CD14-positive monocyte (primary cell): ENCODE measurements around the gene CNTNAP5. TPM values are rescaled to one million over a fixed set of nuclear protein-coding genes. Genes with fewer than 3 reads are reported as not detected.

Experiments used
- DNase-seq, 3 donors: peaks; one replicate each; pipeline ENCODE4 v3.0.0-alpha.2; 2011 to 2022
- H2AFZ ChIP-seq: 2 replicates; pipeline ENCODE4 v1.6.0; 2012; ENCODE audit warnings: mild to moderate bottlenecking, low read depth, low read length, inconsistent platforms; ENCODE audit not compliant: insufficient read depth, poor library complexity, severe bottlenecking
- H3K27ac ChIP-seq, 2 donors: 1 replicate in 1 of 2; 2 replicates in 1 of 2; pipeline ENCODE4 v1.5.1; 2012 to 2013; ENCODE audit warnings: low read length in 2 of 2, control low read depth in 1 of 2, inconsistent platforms in 1 of 2, low read depth in 1 of 2, mild to moderate bottlenecking in 1 of 2
- H3K27me3 ChIP-seq, 2 donors: one replicate each; pipeline versions ENCODE4 v1.6.0 to v1.6.1; 2011 to 2013; ENCODE audit warnings: low read length in 2 of 2; ENCODE audit not compliant: control insufficient read depth in 2 of 2, insufficient read depth in 2 of 2
- H3K36me3 ChIP-seq, 2 donors: replicated peaks in 1 of 2; 1 replicate in 1 of 2; 2 replicates in 1 of 2; pipeline versions ENCODE4 v1.5.1 to v1.6.1; 2012 to 2013; ENCODE audit warnings: low read length in 2 of 2, control low read depth in 1 of 2, inconsistent platforms in 1 of 2, mild to moderate bottlenecking in 1 of 2; ENCODE audit not compliant: insufficient read depth in 2 of 2, control insufficient read depth in 1 of 2
- H3K4me1 ChIP-seq, 2 donors: 1 replicate in 1 of 2; 2 replicates in 1 of 2; pipeline versions ENCODE4 v1.5.1 to v1.6.1; 2012 to 2013; ENCODE audit warnings: low read length in 2 of 2, control low read depth in 1 of 2, inconsistent platforms in 1 of 2, mild to moderate bottlenecking in 1 of 2, moderate library complexity in 1 of 2; ENCODE audit not compliant: insufficient read depth in 2 of 2, control insufficient read depth in 1 of 2
- H3K4me2 ChIP-seq: replicated peaks from 2 replicates; pipeline ENCODE3; 2012; ENCODE audit warnings: low read length, moderate library complexity, mild to moderate bottlenecking; ENCODE audit not compliant: poor library complexity, severe bottlenecking; ENCODE audit errors: extremely low read depth
- H3K4me3 ChIP-seq, 3 experiments: fragments of 200-600 bp in 1 of 3; sonication (generic) in 1 of 3; replicated peaks in 1 of 3; 1 replicate in 2 of 3; 2 replicates in 1 of 3; pipeline ENCODE4 v1.5.1; 2011 to 2013; ENCODE audit warnings: low read length in 3 of 3, mild to moderate bottlenecking in 3 of 3, control low read depth in 2 of 3, low read depth in 2 of 3, inconsistent platforms in 1 of 3, moderate library complexity in 1 of 3
- H3K79me2 ChIP-seq: 2 replicates; pipeline ENCODE4 v1.6.0; 2012; ENCODE audit warnings: mild to moderate bottlenecking, control low read depth, inconsistent platforms, low read length, moderate library complexity; ENCODE audit not compliant: insufficient read depth
- H3K9ac ChIP-seq: 2 replicates; pipeline ENCODE4 v1.6.0; 2017; ENCODE audit warnings: low read length, mild to moderate bottlenecking; ENCODE audit not compliant: insufficient read depth, poor library complexity, severe bottlenecking
- H3K9me3 ChIP-seq, 2 donors: replicated peaks in 1 of 2; 1 replicate in 1 of 2; 2 replicates in 1 of 2; pipeline versions ENCODE4 v1.5.1 to v1.6.1; 2012 to 2013; ENCODE audit warnings: low read length in 2 of 2, control low read depth in 1 of 2; ENCODE audit not compliant: control insufficient read depth in 1 of 2, insufficient read depth in 1 of 2
- H4K20me1 ChIP-seq: 2 replicates; pipeline ENCODE4 v1.6.0; 2012; ENCODE audit warnings: mild to moderate bottlenecking, low read length, control low read depth, moderate library complexity; ENCODE audit not compliant: insufficient read depth
- H3K27ac Mint-ChIP-seq, 7 donors: one replicate each; pipeline ENCODE4 v1.8.0; 2020; ENCODE audit warnings: mild to moderate bottlenecking in 7 of 7, mixed read lengths in 7 of 7, moderate library complexity in 6 of 7, inconsistent platforms in 2 of 7
- H3K27me3 Mint-ChIP-seq, 3 donors: one replicate each; pipeline ENCODE4 v1.8.0; 2021 to 2022; ENCODE audit warnings: low read depth in 3 of 3, mild to moderate bottlenecking in 3 of 3, mixed read lengths in 3 of 3, moderate library complexity in 3 of 3, inconsistent platforms in 1 of 3
- H3K36me3 Mint-ChIP-seq, 2 donors: one replicate each; pipeline ENCODE4 v1.8.0; 2020; ENCODE audit warnings: mixed read lengths in 2 of 2, inconsistent platforms in 1 of 2, mild to moderate bottlenecking in 1 of 2
- H3K4me1 Mint-ChIP-seq: one replicate; pipeline ENCODE4 v1.8.0; 2020; ENCODE audit warnings: mild to moderate bottlenecking, mixed read lengths
- H3K4me3 Mint-ChIP-seq, 2 donors: one replicate each; pipeline ENCODE4 v1.8.0; 2020; ENCODE audit warnings: mild to moderate bottlenecking in 2 of 2, mixed read lengths in 2 of 2, moderate library complexity in 1 of 2
- H3K9me3 Mint-ChIP-seq, 7 donors: one replicate each; pipeline ENCODE4 v1.8.0; 2020 to 2022; ENCODE audit warnings: mixed read lengths in 7 of 7, mild to moderate bottlenecking in 6 of 7, moderate library complexity in 6 of 7, inconsistent platforms in 2 of 7
- CTCF ChIP-seq: fragments of 200-600 bp; IDR thresholded peaks from one replicate; pipeline ENCODE4 v1.8.0; 2022; ENCODE audit warnings: antibody characterized with exemption, mild to moderate bottlenecking
- WGBS: methylation state at CpG from one replicate; pipeline ENCODE4 v1.1.5; 2013; ENCODE audit warnings: missing lambda C conversion rate; ENCODE audit not compliant: insufficient coverage; 5-methylcytosine and 5-hydroxymethylcytosine counted together
- intact Hi-C, 2 donors: fragments of 100-400 bp; cut with micrococcal nuclease; formaldehyde crosslinking; loops; one replicate each; pipeline versions ENCODE4 v1.15.0 to v1.15.1; 2023
- polyA plus RNA-seq, 3 donors: library from polyadenylated mRNA; depleted of rRNA in 1 of 3; unstranded in 2 of 3; stranded (reverse) in 1 of 3; fragments of 300-500 nt in 2 of 3; fragments of >200 nt in 1 of 3; fragmentation: Illumina TruSeq in 2 of 3; gene quantifications; 1 replicate in 2 of 3; 2 replicates in 1 of 3; pipeline ENCODE4 v1.2.3, GENCODE V29; 2012 to 2021

Gene CNTNAP5
- polyA plus RNA-seq, 3 donors: not detected

GRCh38 chr2:124670187-124670586 is 645.1 kb downstream of the CNTNAP5 start:
- Histone ChIP-seq H3K4me3 (no peak overlapping the region), H3K9me3 (peaks cover 0 to 7% of the 10 kb centered on the region in 2 donors), H2AFZ (no peak overlapping the region), H3K9ac (no peak overlapping the region), H3K27me3 (no peaks in the 10 kb centered on the region), H3K36me3 (no peaks in the 10 kb centered on the region), H3K4me2 (no peak overlapping the region), H3K27ac (no peak overlapping the region), H3K79me2 (no peaks in the 10 kb centered on the region), H3K4me1 (no peaks in the 10 kb centered on the region), H4K20me1 (no peaks in the 10 kb centered on the region)
- H3K4me3 Mint-ChIP-seq: no peak overlapping the region
- H3K27me3 Mint-ChIP-seq: no peaks in the 10 kb centered on the region
- H3K4me1 Mint-ChIP-seq: no peaks in the 10 kb centered on the region
- DNase-seq: no peak
- H3K9me3 Mint-ChIP-seq: peaks cover 0 to 7% (median 1%) of the 10 kb centered on the region in 7 donors
- intact Hi-C loops: no loop called here
- H3K36me3 Mint-ChIP-seq: no peaks in the 10 kb centered on the region
- no peak for TF ChIP-seq CTCF
- H3K27ac Mint-ChIP-seq: no peak overlapping the region

GRCh38 chr2:124678043-124678442 is 653.0 kb downstream of the CNTNAP5 start:
- no peaks in the 10 kb centered on the region for H4K20me1 ChIP-seq
- WGBS: 100% methylated on average over 2 of the region's 2 CpGs
- Mint-ChIP-seq H3K27me3 (no peaks in the 10 kb centered on the region), H3K36me3 (no peaks in the 10 kb centered on the region), H3K27ac (no peak overlapping the region), H3K4me1 (no peaks in the 10 kb centered on the region), H3K9me3 (peaks cover 4 to 24% (median 7%) of the 10 kb centered on the region in 7 donors), H3K4me3 (no peak overlapping the region)
- no peak overlapping the region for H3K27ac ChIP-seq
- H3K4me2 ChIP-seq: no peak overlapping the region
- H3K79me2 ChIP-seq: no peaks in the 10 kb centered on the region
- H2AFZ ChIP-seq: no peak overlapping the region
- intact Hi-C loops: no loop called here
- no peaks in the 10 kb centered on the region for H3K36me3 ChIP-seq
- DNase-seq: no peak
- no peaks in the 10 kb centered on the region for H3K27me3 ChIP-seq
- TF ChIP-seq CTCF: no peak
- H3K4me1 ChIP-seq: no peaks in the 10 kb centered on the region
- no peak overlapping the region for H3K9ac ChIP-seq
- no peak overlapping the region for H3K4me3 ChIP-seq
- H3K9me3 ChIP-seq: peaks cover 14 to 16% of the 10 kb centered on the region in 2 donors
